Astrocyte of the spinal cord (primary cell): Measurements from ENCODE around the gene SYP.

ENCODE experiments used
- DNase-seq: peaks from one replicate; pipeline ENCODE4 v3.0.0; 2011; ENCODE audit warnings: low read depth, low spot score
- H3K4me3 ChIP-seq: 2 replicates; pipeline ENCODE4 v1.5.1; 2011; ENCODE audit warnings: low read depth, mild to moderate bottlenecking, low read length, moderate library complexity
- CTCF ChIP-seq: IDR thresholded peaks from 2 replicates; pipeline ENCODE4 v1.5.1; 2012; ENCODE audit warnings: low read depth, mild to moderate bottlenecking, low read length, inconsistent platforms
- in situ Hi-C: cut with HindIII; loops from 2 replicates; pipeline ENCODE4 v1.10.0; 2017; ENCODE audit warnings: low sequenced_read_pairs

Gene SYP

GRCh38 chrX:49199906-49200771 is at the start of gene SYP:
TSS of gene SYP (minus strand) at chrX:49200193. CDS start at chrX:49200186, 7 bp downstream.
- DNase-seq = peak; percentile 84
- no peak for TF ChIP-seq CTCF
- in situ Hi-C loops = no loop called here
- peak within 1 kb of the TSS; percentile 13 for H3K4me3 ChIP-seq

GRCh38 chrX:49249616-49250015 is 49.6 kb upstream of the SYP start:
- no peak for TF ChIP-seq CTCF
- in situ Hi-C loops = no loop called here
- no peak overlapping the region for H3K4me3 ChIP-seq
- no peak for DNase-seq

GRCh38 chrX:49249071-49249470 is 49.1 kb upstream of the SYP start:
- in situ Hi-C loops = no loop called here
- no peak for TF ChIP-seq CTCF
- no peak overlapping the region for H3K4me3 ChIP-seq
- no peak for DNase-seq

- no peak for TF ChIP-seq CTCF
- in situ Hi-C loops = no loop called here
- H3K4me3 ChIP-seq = no peak overlapping the region
- DNase-seq = no peak
These were observed 48.2 kb upstream of the SYP start for GRCh38 chrX:49247916-49248811.

GRCh38 chrX:49247346-49247745 is 47.4 kb upstream of the SYP start:
- no peak overlapping the region for H3K4me3 ChIP-seq
- TF ChIP-seq CTCF = no peak
- DNase-seq = no peak
- in situ Hi-C loops = no loop called here

GRCh38 chrX:49246541-49246940 is 46.5 kb upstream of the SYP start:
- no peak for TF ChIP-seq CTCF
- in situ Hi-C loops = no loop called here
- no peak for DNase-seq
- no peak overlapping the region for H3K4me3 ChIP-seq
